HEK293 (cell line): Measurements from ENCODE around the gene EIF4G3.

Source experiments
- CTCF ChIA-PET: fragments of 350-600 bp; formaldehyde crosslinking; extraction: SDS; loops from one replicate; lab custom pipeline; 2021; ENCODE audit warnings: antibody characterized with exemption; lab: Yijun Ruan, JAX
- POLR2A ChIA-PET: fragments of 300-600 bp; formaldehyde crosslinking; extraction: SDS; loops from one replicate; lab custom pipeline; 2020; ENCODE audit warnings: antibody characterized with exemption, inconsistent platforms; lab: Yijun Ruan, JAX
- H3K27ac ChIP-seq: fragments of 200-500 bp; sonication (Bioruptor generic); 2 replicates; pipeline ENCODE4 v1.5.1; 2014; ENCODE audit warnings: low read depth, low read length, control low read depth, inconsistent platforms; ENCODE audit errors: extremely low read depth
- H3K36me3 ChIP-seq, 2 experiments: fragments of 200-500 bp in 1 of 2; sonication (Bioruptor generic) in 1 of 2; 1 replicate in 1 of 2; 2 replicates in 1 of 2; pipeline ENCODE4 v1.5.1; 2014 to 2017; ENCODE audit warnings: inconsistent platforms in 2 of 2, low read length in 2 of 2; ENCODE audit not compliant: control insufficient read depth in 2 of 2, insufficient read depth in 1 of 2
- H3K4me1 ChIP-seq: fragments of 200-500 bp; sonication (Bioruptor generic); 2 replicates; pipeline ENCODE4 v1.5.1; 2014; ENCODE audit warnings: mild to moderate bottlenecking, low read length, inconsistent platforms; ENCODE audit not compliant: control insufficient read depth, insufficient read depth
- H3K4me3 ChIP-seq: 2 replicates; pipeline ENCODE4 v1.5.1; 2011; ENCODE audit warnings: low read depth, mild to moderate bottlenecking, control low read depth, low read length, moderate library complexity
- H3K9me3 ChIP-seq: fragments of 200-500 bp; sonication (Bioruptor generic); 2 replicates; pipeline ENCODE4 v1.5.1; 2014; ENCODE audit warnings: low read depth, low read length, inconsistent platforms; ENCODE audit not compliant: control insufficient read depth, insufficient read depth
- INSM2 ChIP-seq: fragments of 450-650 bp; formaldehyde crosslinking; IDR thresholded peaks from 2 replicates; pipeline ENCODE4 v1.5.1; 2016; ENCODE audit warnings: missing biosample characterization, missing genetic modification characterization
- KLF1 ChIP-seq: fragments of 450-650 bp; formaldehyde crosslinking; IDR thresholded peaks from 2 replicates; pipeline ENCODE4 v1.5.1; 2016; ENCODE audit warnings: missing biosample characterization, missing genetic modification characterization
- KLF17 ChIP-seq: fragments of 450-650 bp; formaldehyde crosslinking; IDR thresholded peaks from 2 replicates; pipeline ENCODE4 v1.5.1; 2016; ENCODE audit warnings: missing biosample characterization, missing genetic modification characterization
- KLF8 ChIP-seq: fragments of 450-650 bp; formaldehyde crosslinking; IDR thresholded peaks from 2 replicates; pipeline ENCODE4 v1.5.1; 2016; ENCODE audit warnings: missing biosample characterization, missing genetic modification characterization
- PRDM1 ChIP-seq: fragments of 450-650 bp; formaldehyde crosslinking; IDR thresholded peaks from 2 replicates; pipeline ENCODE4; 2016; ENCODE audit warnings: missing biosample characterization, missing genetic modification characterization
- TSHZ1 ChIP-seq: fragments of 450-650 bp; formaldehyde crosslinking; IDR thresholded peaks from 2 replicates; pipeline ENCODE4 v1.5.1; 2016; ENCODE audit warnings: missing biosample characterization, missing genetic modification characterization, borderline replicate concordance
- ZBTB10 ChIP-seq: fragments of 450-650 bp; formaldehyde crosslinking; IDR thresholded peaks from 2 replicates; pipeline ENCODE4 v1.5.1; 2016; ENCODE audit warnings: missing biosample characterization, missing genetic modification characterization
- ZBTB21 ChIP-seq: fragments of 450-650 bp; formaldehyde crosslinking; IDR thresholded peaks from 2 replicates; pipeline ENCODE4 v1.5.1; 2017; ENCODE audit warnings: missing biosample characterization, missing genetic modification characterization
- ZEB2 ChIP-seq: fragments of 450-650 bp; formaldehyde crosslinking; IDR thresholded peaks from 2 replicates; pipeline ENCODE4 v1.5.1; 2016; ENCODE audit warnings: missing biosample characterization, missing genetic modification characterization
- ZFP41 ChIP-seq: fragments of 450-650 bp; formaldehyde crosslinking; IDR thresholded peaks from 2 replicates; pipeline ENCODE4 v1.5.1; 2016; ENCODE audit warnings: missing biosample characterization, missing genetic modification characterization, borderline replicate concordance
- ZNF10 ChIP-seq: fragments of 450-650 bp; formaldehyde crosslinking; IDR thresholded peaks from 2 replicates; pipeline ENCODE4 v1.5.1; 2017; ENCODE audit warnings: missing biosample characterization, missing genetic modification characterization
- ZNF146 ChIP-seq: fragments of 450-650 bp; formaldehyde crosslinking; IDR thresholded peaks from 2 replicates; pipeline ENCODE4 v1.5.1; 2016; ENCODE audit warnings: missing biosample characterization, missing genetic modification characterization
- ZNF157 ChIP-seq: fragments of 450-650 bp; formaldehyde crosslinking; IDR thresholded peaks from 2 replicates; pipeline ENCODE4 v1.5.1; 2016; ENCODE audit warnings: missing biosample characterization, missing genetic modification characterization
- ZNF169 ChIP-seq: fragments of 450-650 bp; formaldehyde crosslinking; IDR thresholded peaks from 2 replicates; pipeline ENCODE4 v1.5.1; 2016; ENCODE audit warnings: missing biosample characterization, missing genetic modification characterization
- ZNF19 ChIP-seq: fragments of 450-650 bp; formaldehyde crosslinking; IDR thresholded peaks from 2 replicates; pipeline ENCODE4; 2016; ENCODE audit warnings: missing biosample characterization, missing genetic modification characterization, low read depth
- ZNF366 ChIP-seq: fragments of 450-650 bp; formaldehyde crosslinking; conservative IDR thresholded peaks from 2 replicates; pipeline ENCODE4 v1.5.1; 2016; ENCODE audit warnings: missing biosample characterization, missing genetic modification characterization
- ZNF510 ChIP-seq: fragments of 450-650 bp; formaldehyde crosslinking; IDR thresholded peaks from 2 replicates; pipeline ENCODE4 v1.5.1; 2018; ENCODE audit warnings: mild to moderate bottlenecking, missing genetic modification characterization, missing biosample characterization; ENCODE audit not compliant: insufficient replicate concordance
- ZNF561 ChIP-seq: fragments of 450-650 bp; IDR thresholded peaks from 2 replicates; pipeline ENCODE4 v1.5.1; 2018; ENCODE audit warnings: missing biosample characterization, missing genetic modification characterization, borderline replicate concordance
- ZNF629 ChIP-seq: fragments of 450-650 bp; formaldehyde crosslinking; IDR thresholded peaks from 2 replicates; pipeline ENCODE4 v1.5.1; 2017; ENCODE audit warnings: missing biosample characterization, missing genetic modification characterization
- ZNF660 ChIP-seq: fragments of 450-650 bp; IDR thresholded peaks from 2 replicates; pipeline ENCODE4 v1.5.1; 2018; ENCODE audit warnings: missing biosample characterization, mild to moderate bottlenecking, missing genetic modification characterization
- ZNF664 ChIP-seq: fragments of 450-650 bp; formaldehyde crosslinking; IDR thresholded peaks from 2 replicates; pipeline ENCODE4 v1.5.1; 2016; ENCODE audit warnings: missing biosample characterization, missing genetic modification characterization
- ZNF776 ChIP-seq: fragments of 450-650 bp; formaldehyde crosslinking; IDR thresholded peaks from 2 replicates; pipeline ENCODE4 v1.5.0; 2017; ENCODE audit warnings: missing biosample characterization, missing genetic modification characterization, borderline replicate concordance

The EIF4G3 gene

GRCh38 chr1:21143138-21143537, 33.6 kb downstream of the EIF4G3 start:
- ChIA-PET CTCF (interaction anchor here (0.6 kb wide), 2 partner anchors 279 to 1072 kb away, joined by 3 read pairs; no protein-coding TSS in a partner anchor), POLR2A (no interaction called here)
- H3K9me3 ChIP-seq, result no peaks in the 10 kb centered on the region
- no peak overlapping the region for H3K4me3 ChIP-seq
- H3K27ac ChIP-seq, result no peak overlapping the region
- TF ChIP-seq ZNF366 (tag by site-specific recombination) (peak; percentile 59), ZNF19 (no peak), ZNF157 (tag by site-specific recombination) (no peak), PRDM1 (tag by site-specific recombination) (peak; percentile 98), INSM2 (tag by site-specific recombination) (no peak), KLF8 (tag by site-specific recombination) (no peak)
- peaks cover 24 to 38% of the 10 kb centered on the region in 2 experiments; a peak in 2 of 3 replicates for H3K36me3 ChIP-seq
- 0 out of 2 replicates have a peak, but pooled peaks cover 3% of the 10 kb centered on the region for H3K4me1 ChIP-seq

- Histone ChIP-seq H3K27ac (no peak overlapping the region; the same call in 1 of the 2 replicates), H3K4me3 (no peak overlapping the region), H3K9me3 (no peaks in the 10 kb centered on the region), H3K4me1 (0 out of 2 replicates have a peak, but pooled peaks cover 3% of the 10 kb centered on the region), H3K36me3 (peaks cover 19 to 43% of the 10 kb centered on the region in 2 experiments; a peak in 2 of 3 replicates)
- no peak for TF ChIP-seq ZNF629 (tag by site-specific recombination)
- no peak for TF ChIP-seq KLF1
- no peak for TF ChIP-seq TSHZ1 (tag by site-specific recombination)
- TF ChIP-seq ZFP41 (tag by site-specific recombination), result no peak
- no peak for TF ChIP-seq ZNF146
- no peak for TF ChIP-seq ZNF561 (tag by site-specific recombination)
- POLR2A ChIA-PET, result no interaction called here
- CTCF ChIA-PET, result interaction anchor here (0.7 kb wide), 1 partner anchor 26 kb away, joined by 3 read pairs; no protein-coding TSS in a partner anchor
Observed at GRCh38 chr1:21141030-21141429, 35.7 kb downstream of the EIF4G3 start.

GRCh38 chr1:21139601-21140000, 37.1 kb downstream of the EIF4G3 start:
- Histone ChIP-seq H3K9me3 (no peaks in the 10 kb centered on the region), H3K27ac (no peak overlapping the region), H3K4me3 (no peak overlapping the region), H3K36me3 (peaks cover 26 to 44% of the 10 kb centered on the region in 2 experiments; a peak in 2 of 3 replicates), H3K4me1 (0 out of 2 replicates have a peak, but pooled peaks cover 3% of the 10 kb centered on the region)
- POLR2A ChIA-PET, result no interaction called here
- CTCF ChIA-PET, result no interaction called here
- TF ChIP-seq ZNF664 (tag by site-specific recombination), result peak; percentile 23; the same call in 1 of the 2 replicates
- no peak for TF ChIP-seq ZNF169 (tag by site-specific recombination)
- no peak for TF ChIP-seq KLF17 (tag by site-specific recombination)
- no peak for TF ChIP-seq ZEB2
- no peak for TF ChIP-seq ZBTB21 (tag by site-specific recombination)
- TF ChIP-seq ZNF776 (tag by site-specific recombination), result no peak
- TF ChIP-seq ZNF660 (tag by site-specific recombination), result peak; percentile 99
- TF ChIP-seq ZNF510 (tag by site-specific recombination), result no peak
- TF ChIP-seq ZBTB10 (tag by site-specific recombination), result no peak
- TF ChIP-seq ZNF10, result no peak
- no peak for TF ChIP-seq ZNF157 (tag by site-specific recombination)
